Measurements from ENCODE around the gene CNPY1.

CNPY1 gene

GRCh38 chr7:155549226-155549625, 2.9 kb upstream of the CNPY1 start:
- peaks cover 25% of the 10 kb centered on the region; the same call in 1 of the 2 replicates for H3K27me3 ChIP-seq (ENCODE audit: insufficient read depth, low read length)

DNA sequence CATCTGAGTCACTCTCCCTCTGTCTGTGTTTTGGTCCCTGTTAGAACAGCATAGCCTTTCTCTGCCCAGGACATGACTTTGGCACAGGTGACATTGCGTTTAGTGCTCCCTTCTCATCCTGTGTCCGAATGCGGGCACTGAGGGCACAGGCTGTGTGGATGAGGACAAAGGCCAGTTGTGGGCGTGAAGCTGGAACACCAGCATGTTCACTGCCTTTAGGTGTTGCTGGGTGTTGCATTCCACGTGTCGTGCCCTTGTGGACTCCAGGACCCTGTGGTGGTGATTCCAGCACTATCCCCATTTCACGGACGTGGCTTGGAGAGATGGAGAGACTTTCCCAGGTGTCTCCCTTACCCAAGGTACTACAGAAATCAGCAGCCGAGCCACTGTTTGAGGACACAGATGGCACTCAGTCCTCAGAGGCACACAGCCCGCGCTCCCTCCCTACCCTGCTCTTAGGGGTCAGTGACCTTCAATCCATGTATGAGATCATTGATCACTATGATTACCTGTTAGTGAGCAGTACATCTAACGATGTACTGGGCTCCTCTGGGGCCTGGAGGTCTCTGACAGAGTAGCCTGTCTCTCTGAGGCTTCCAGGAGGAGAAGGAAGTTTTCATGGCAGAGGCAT, 917 bp upstream of the CNPY1 start:
- no peaks in the 10 kb centered on the region for H3K9me3 ChIP-seq (ENCODE audit: low read length)
- H3K4me3 ChIP-seq (ENCODE audit: low read depth, low read length, poor library complexity, severe bottlenecking), result no peak overlapping the region
- no peaks in the 10 kb centered on the region for H4K20me1 ChIP-seq (ENCODE audit: insufficient read depth, low read length)
- no peaks in the 10 kb centered on the region for H3K79me2 ChIP-seq (ENCODE audit: insufficient read depth, low read length)
- peaks cover 25% of the 10 kb centered on the region; the same call in 1 of the 2 replicates for H3K27me3 ChIP-seq (ENCODE audit: insufficient read depth, low read length)
- no peaks in the 10 kb centered on the region for H3F3A ChIP-seq (ENCODE audit: insufficient read depth, low read length)
- H3K4me1 ChIP-seq (ENCODE audit: insufficient read depth, low read length, severe bottlenecking), result no peaks in the 10 kb centered on the region
- H3K36me3 ChIP-seq (ENCODE audit: insufficient read depth, low read length), result no peaks in the 10 kb centered on the region
- H3K27ac ChIP-seq (ENCODE audit: low read depth, low read length, poor library complexity, severe bottlenecking), result no peak overlapping the region
- H2AFZ ChIP-seq (ENCODE audit: low read length), result no peak overlapping the region
- H3K9ac ChIP-seq (ENCODE audit: low read length), result no peak overlapping the region
- TF ChIP-seq, protein P1, sequence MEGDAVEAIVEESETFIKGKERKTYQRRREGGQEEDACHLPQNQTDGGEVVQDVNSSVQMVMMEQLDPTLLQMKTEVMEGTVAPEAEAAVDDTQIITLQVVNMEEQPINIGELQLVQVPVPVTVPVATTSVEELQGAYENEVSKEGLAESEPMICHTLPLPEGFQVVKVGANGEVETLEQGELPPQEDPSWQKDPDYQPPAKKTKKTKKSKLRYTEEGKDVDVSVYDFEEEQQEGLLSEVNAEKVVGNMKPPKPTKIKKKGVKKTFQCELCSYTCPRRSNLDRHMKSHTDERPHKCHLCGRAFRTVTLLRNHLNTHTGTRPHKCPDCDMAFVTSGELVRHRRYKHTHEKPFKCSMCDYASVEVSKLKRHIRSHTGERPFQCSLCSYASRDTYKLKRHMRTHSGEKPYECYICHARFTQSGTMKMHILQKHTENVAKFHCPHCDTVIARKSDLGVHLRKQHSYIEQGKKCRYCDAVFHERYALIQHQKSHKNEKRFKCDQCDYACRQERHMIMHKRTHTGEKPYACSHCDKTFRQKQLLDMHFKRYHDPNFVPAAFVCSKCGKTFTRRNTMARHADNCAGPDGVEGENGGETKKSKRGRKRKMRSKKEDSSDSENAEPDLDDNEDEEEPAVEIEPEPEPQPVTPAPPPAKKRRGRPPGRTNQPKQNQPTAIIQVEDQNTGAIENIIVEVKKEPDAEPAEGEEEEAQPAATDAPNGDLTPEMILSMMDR (IDR thresholded peaks at IDR 0.05; ENCODE audit: low read length), result no peak
- no peak for TF ChIP-seq EZH2 (IDR thresholded peaks at IDR 0.05; ENCODE audit: borderline replicate concordance, low read length)
- H3K9me2 ChIP-seq (ENCODE audit: low read depth, low read length), result no peaks in the 10 kb centered on the region
- no peak overlapping the region for H3K4me2 ChIP-seq (ENCODE audit: low read length)

More at GRCh38 chr7:155549226-155549625, 2.9 kb upstream of the CNPY1 start:
- Histone ChIP-seq H3K36me3 (ENCODE audit: insufficient read depth, low read length) (no peaks in the 10 kb centered on the region), H3K4me3 (ENCODE audit: low read depth, low read length, poor library complexity, severe bottlenecking) (no peak overlapping the region), H3F3A (ENCODE audit: insufficient read depth, low read length) (no peaks in the 10 kb centered on the region), H3K4me1 (ENCODE audit: insufficient read depth, low read length, severe bottlenecking) (no peaks in the 10 kb centered on the region), H3K9ac (ENCODE audit: low read length) (no peak overlapping the region), H2AFZ (ENCODE audit: low read length) (no peak overlapping the region), H3K27ac (ENCODE audit: low read depth, low read length, poor library complexity, severe bottlenecking) (no peak overlapping the region), H4K20me1 (ENCODE audit: insufficient read depth, low read length) (no peaks in the 10 kb centered on the region), H3K9me3 (ENCODE audit: low read length) (no peaks in the 10 kb centered on the region), H3K4me2 (ENCODE audit: low read length) (no peak overlapping the region), H3K79me2 (ENCODE audit: insufficient read depth, low read length) (no peaks in the 10 kb centered on the region), H3K9me2 (ENCODE audit: low read depth, low read length) (no peaks in the 10 kb centered on the region)
- TF ChIP-seq, protein P1 (IDR thresholded peaks at IDR 0.05; ENCODE audit: low read length), result no peak
- TF ChIP-seq EZH2 (IDR thresholded peaks at IDR 0.05; ENCODE audit: borderline replicate concordance, low read length), result no peak

DNA sequence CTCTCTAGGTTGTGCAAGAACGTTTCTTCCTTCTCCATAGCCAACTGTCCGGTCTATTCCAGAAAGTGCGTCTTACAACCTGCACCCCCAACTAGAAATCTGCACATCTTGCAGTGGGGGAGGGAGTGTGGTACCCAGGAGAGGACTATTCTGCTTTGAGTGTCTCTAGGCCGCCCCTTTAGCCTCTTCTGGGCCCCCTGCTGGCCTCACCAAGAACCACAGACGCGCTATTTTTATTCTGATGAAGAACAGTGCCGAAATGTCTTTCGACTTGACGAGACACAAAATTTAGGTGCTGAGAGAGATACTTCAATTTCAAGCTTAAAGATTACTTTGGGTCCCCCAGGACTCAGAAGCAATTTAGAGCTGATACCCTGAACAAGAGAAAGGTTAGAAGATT, 1.0 kb downstream of the CNPY1 start:
- Histone ChIP-seq H3K27me3 (ENCODE audit: insufficient read depth, low read length) (peaks cover 34% of the 10 kb centered on the region), H3K4me1 (ENCODE audit: insufficient read depth, low read length, severe bottlenecking) (no peaks in the 10 kb centered on the region)
- no peak for TF ChIP-seq EZH2 (IDR thresholded peaks at IDR 0.05; ENCODE audit: borderline replicate concordance, low read length)
- TF ChIP-seq, protein P1 (IDR thresholded peaks at IDR 0.05; ENCODE audit: low read length), result peak; percentile 51

More for the DNA sequence above, 1.0 kb downstream of the CNPY1 start:
- no peaks in the 10 kb centered on the region for H3K9me3 ChIP-seq (ENCODE audit: low read length)
- no peak overlapping the region for H2AFZ ChIP-seq (ENCODE audit: low read length)
- H3K4me3 ChIP-seq (ENCODE audit: low read depth, low read length, poor library complexity, severe bottlenecking), result no peak overlapping the region
- no peaks in the 10 kb centered on the region for H3F3A ChIP-seq (ENCODE audit: insufficient read depth, low read length)
- no peaks in the 10 kb centered on the region for H4K20me1 ChIP-seq (ENCODE audit: insufficient read depth, low read length)
- no peak overlapping the region for H3K4me2 ChIP-seq (ENCODE audit: low read length)
- H3K9ac ChIP-seq (ENCODE audit: low read length), result no peak overlapping the region
- H3K79me2 ChIP-seq (ENCODE audit: insufficient read depth, low read length), result no peaks in the 10 kb centered on the region
- H3K9me2 ChIP-seq (ENCODE audit: low read depth, low read length), result no peaks in the 10 kb centered on the region
- no peak overlapping the region for H3K27ac ChIP-seq (ENCODE audit: low read depth, low read length, poor library complexity, severe bottlenecking)
- no peaks in the 10 kb centered on the region for H3K36me3 ChIP-seq (ENCODE audit: insufficient read depth, low read length)

Measured in OCI-LY1 (cell line).